ENCODE measurements around the gene NDUFB11. TPM values are rescaled to one million over a fixed set of nuclear protein-coding genes. Genes with fewer than 3 reads are reported as not detected.

NDUFB11 gene
- total RNA-seq, 1 donor from 2014 or later, result 60.8 TPM

DNA sequence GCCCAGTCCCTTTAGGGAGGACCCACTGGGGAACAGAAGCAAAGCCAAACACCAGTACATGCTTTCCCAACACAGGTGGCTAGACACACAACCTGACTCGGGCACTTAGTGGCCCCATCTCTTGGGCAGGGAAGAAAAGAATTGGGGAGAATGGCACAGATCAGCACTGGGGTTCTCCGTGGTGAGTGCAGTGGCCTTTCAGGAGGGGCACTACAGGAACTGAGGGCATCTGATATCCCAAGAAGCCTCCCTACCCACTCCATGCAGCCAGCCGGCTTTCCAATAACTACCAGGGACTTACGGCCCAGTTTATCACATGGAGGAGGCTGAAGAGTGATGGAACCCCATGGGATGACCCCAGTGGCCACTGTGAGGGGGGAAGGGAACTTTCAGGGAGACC is 43.3 kb downstream of the NDUFB11 start:
- no peak for DNase-seq (ENCODE audit: low spot score)
- TF ChIP-seq, protein P1, sequence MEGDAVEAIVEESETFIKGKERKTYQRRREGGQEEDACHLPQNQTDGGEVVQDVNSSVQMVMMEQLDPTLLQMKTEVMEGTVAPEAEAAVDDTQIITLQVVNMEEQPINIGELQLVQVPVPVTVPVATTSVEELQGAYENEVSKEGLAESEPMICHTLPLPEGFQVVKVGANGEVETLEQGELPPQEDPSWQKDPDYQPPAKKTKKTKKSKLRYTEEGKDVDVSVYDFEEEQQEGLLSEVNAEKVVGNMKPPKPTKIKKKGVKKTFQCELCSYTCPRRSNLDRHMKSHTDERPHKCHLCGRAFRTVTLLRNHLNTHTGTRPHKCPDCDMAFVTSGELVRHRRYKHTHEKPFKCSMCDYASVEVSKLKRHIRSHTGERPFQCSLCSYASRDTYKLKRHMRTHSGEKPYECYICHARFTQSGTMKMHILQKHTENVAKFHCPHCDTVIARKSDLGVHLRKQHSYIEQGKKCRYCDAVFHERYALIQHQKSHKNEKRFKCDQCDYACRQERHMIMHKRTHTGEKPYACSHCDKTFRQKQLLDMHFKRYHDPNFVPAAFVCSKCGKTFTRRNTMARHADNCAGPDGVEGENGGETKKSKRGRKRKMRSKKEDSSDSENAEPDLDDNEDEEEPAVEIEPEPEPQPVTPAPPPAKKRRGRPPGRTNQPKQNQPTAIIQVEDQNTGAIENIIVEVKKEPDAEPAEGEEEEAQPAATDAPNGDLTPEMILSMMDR (IDR thresholded peaks at IDR 0.05), result no peak
- Mint-ChIP-seq H3K4me1 (ENCODE audit: low read depth) (no peaks in the 10 kb centered on the region), H3K4me3 (ENCODE audit: unreplicated experiment) (no peak overlapping the region), H3K27me3 (ENCODE audit: low read depth) (no peaks in the 10 kb centered on the region), H3K36me3 (ENCODE audit: low read depth) (no peaks in the 10 kb centered on the region), H3K27ac (ENCODE audit: unreplicated experiment) (no peak overlapping the region), H3K9me3 (ENCODE audit: low read depth) (peaks cover 6% of the 10 kb centered on the region)

DNA sequence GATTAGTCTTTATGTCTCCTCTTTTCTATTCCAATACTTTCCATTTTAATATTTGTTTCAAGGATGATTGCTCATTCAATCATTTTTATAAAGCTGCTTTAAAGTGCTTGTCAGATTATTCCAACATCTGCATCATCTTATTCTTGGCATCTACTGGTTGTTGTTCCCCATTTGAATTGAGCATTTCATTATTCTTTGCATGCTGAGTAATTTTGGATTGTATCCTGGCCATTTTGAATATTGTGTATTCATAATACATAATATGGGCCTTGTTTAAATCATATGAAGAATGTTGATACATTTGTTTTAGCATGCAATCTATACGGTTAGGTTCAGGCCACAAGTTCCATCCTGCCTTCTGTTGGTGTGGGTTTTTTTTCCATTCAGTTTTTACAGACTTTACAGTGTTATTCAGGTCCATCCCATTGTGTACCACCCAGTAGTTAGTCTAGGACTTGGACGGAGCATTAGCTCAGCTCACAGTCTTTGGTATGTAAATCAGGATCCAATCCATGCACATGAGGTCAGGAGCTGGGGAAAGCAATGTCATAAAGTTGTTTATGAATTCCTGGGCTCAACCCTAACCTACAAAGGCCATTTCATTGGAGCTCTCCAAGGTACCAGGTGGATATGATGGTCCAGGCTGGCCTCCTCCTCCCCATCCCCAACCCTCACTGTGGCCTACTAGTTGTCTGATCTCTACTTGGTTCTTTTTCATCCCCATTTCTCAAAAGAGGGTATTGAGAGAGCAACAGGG is 46.0 kb downstream of the NDUFB11 start:
- TF ChIP-seq, protein P1 (IDR thresholded peaks at IDR 0.05), result no peak
- Mint-ChIP-seq H3K9me3 (ENCODE audit: low read depth) (peaks cover 6% of the 10 kb centered on the region), H3K36me3 (ENCODE audit: low read depth) (no peaks in the 10 kb centered on the region), H3K27me3 (ENCODE audit: low read depth) (no peaks in the 10 kb centered on the region), H3K4me1 (ENCODE audit: low read depth) (no peaks in the 10 kb centered on the region), H3K27ac (ENCODE audit: unreplicated experiment) (no peak overlapping the region), H3K4me3 (ENCODE audit: unreplicated experiment) (no peak overlapping the region)
- DNase-seq (ENCODE audit: low spot score), result no peak

DNA sequence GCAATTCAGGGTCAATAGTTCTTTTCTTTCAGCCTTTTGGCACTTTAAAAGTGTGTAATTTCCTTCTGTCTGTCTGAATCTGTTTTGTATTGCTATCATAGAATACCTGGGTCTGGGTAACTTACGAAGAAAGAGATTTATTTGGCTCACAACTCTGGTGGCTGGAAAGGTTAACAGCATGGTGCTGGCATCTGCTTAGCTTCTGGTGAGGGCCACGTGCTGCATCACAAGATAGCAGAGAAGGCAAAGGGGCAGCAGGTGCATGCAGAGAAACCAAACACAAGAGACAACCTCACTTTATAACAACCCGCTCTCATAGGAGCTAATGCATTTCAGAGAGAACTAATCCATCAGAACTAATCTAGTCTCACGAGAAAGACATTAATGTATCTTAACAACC is 47.5 kb downstream of the NDUFB11 start:
- no peaks in the 10 kb centered on the region for H3K27me3 Mint-ChIP-seq (ENCODE audit: low read depth)
- no peaks in the 10 kb centered on the region for H3K4me1 Mint-ChIP-seq (ENCODE audit: low read depth)
- no peak overlapping the region for H3K27ac Mint-ChIP-seq (ENCODE audit: unreplicated experiment)
- DNase-seq (ENCODE audit: low spot score), result no peak
- H3K36me3 Mint-ChIP-seq (ENCODE audit: low read depth), result no peaks in the 10 kb centered on the region
- H3K4me3 Mint-ChIP-seq (ENCODE audit: unreplicated experiment), result no peak overlapping the region
- TF ChIP-seq, protein P1 (IDR thresholded peaks at IDR 0.05), result no peak
- H3K9me3 Mint-ChIP-seq (ENCODE audit: low read depth), result peaks cover 6% of the 10 kb centered on the region

DNA sequence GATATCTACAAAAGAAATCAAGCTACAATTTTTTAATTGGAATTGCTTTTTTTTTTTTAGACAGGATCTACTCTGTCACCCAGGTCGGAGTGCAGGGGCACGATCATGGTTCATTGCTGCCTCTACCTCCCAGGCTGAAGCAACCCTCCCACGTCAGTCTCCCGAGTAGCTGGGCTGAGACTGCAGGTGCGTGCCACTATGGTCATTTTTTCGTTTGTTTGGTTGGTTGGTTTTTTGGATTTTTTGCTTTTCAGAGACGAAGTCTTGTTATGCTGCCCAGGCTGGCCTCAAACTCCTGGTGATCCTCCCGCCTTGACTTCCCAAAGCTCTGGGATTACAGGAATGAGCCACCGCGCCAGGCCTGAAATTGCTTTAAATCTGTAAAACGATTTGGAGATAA is 50.6 kb downstream of the NDUFB11 start:
- TF ChIP-seq, protein P1 (IDR thresholded peaks at IDR 0.05), result no peak
- H3K27ac Mint-ChIP-seq (ENCODE audit: unreplicated experiment), result no peak overlapping the region

DNA sequence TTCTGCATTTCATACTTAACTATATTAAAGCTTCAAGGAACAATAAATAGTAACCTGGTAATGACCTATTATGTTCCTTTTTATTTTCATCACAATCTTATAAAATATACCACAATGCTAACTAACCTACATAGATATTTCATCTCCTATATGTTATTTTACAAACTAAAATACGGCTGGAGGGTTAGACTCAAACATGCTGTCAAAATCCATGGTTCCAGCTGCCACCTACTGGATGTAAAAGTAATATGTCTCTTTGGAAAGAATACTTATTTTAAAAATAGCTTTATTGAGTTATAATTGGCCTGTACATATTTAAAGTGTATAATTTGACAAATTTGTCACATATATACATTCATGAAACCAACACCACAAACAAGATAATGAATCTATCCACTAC is 51.3 kb downstream of the NDUFB11 start:
- TF ChIP-seq, protein P1 (IDR thresholded peaks at IDR 0.05), result peak; percentile 84
- Mint-ChIP-seq H3K4me3 (ENCODE audit: unreplicated experiment) (no peak overlapping the region), H3K9me3 (ENCODE audit: low read depth) (no peaks in the 10 kb centered on the region), H3K4me1 (ENCODE audit: low read depth) (no peaks in the 10 kb centered on the region), H3K27ac (ENCODE audit: unreplicated experiment) (no peak overlapping the region), H3K36me3 (ENCODE audit: low read depth) (no peaks in the 10 kb centered on the region), H3K27me3 (ENCODE audit: low read depth) (no peaks in the 10 kb centered on the region)
- DNase-seq (ENCODE audit: low spot score), result no peak

More for the DNA sequence above, 50.6 kb downstream of the NDUFB11 start:
- H3K4me1 Mint-ChIP-seq (ENCODE audit: low read depth), result no peaks in the 10 kb centered on the region
- DNase-seq (ENCODE audit: low spot score), result no peak
- no peaks in the 10 kb centered on the region for H3K36me3 Mint-ChIP-seq (ENCODE audit: low read depth)
- H3K9me3 Mint-ChIP-seq (ENCODE audit: low read depth), result no peaks in the 10 kb centered on the region
- H3K27me3 Mint-ChIP-seq (ENCODE audit: low read depth), result no peaks in the 10 kb centered on the region
- H3K4me3 Mint-ChIP-seq (ENCODE audit: unreplicated experiment), result no peak overlapping the region

Other genes with a start within 250 kb of the NDUFB11 start
- 8.2 to 11.7 TPM (median 10.6 TPM) in 3 replicates for gene JADE3, start 232.3 kb downstream of the NDUFB11 start, total RNA-seq
- gene RGN, start 66.3 kb downstream of the NDUFB11 start, total RNA-seq, result 0.33 TPM in 1 of 3 replicates, not detected in the others
- 29.0 to 36.3 TPM (median 29.6 TPM) in 3 replicates for gene RBM10, start 519 bp upstream of the NDUFB11 start, total RNA-seq
- 299 to 312 TPM (median 311 TPM) in 3 replicates for gene UBA1, start 49.1 kb upstream of the NDUFB11 start, total RNA-seq
- 172 to 183 TPM (median 179 TPM) in 3 replicates for gene CDK16, start 74.0 kb upstream of the NDUFB11 start, total RNA-seq
- gene USP11, start 88.3 kb upstream of the NDUFB11 start, total RNA-seq, result 151 to 189 TPM (median 157 TPM) in 3 replicates
- 0.15 to 0.22 TPM in 2 of 3 replicates, not detected in the other for gene ZNF157, start 225.9 kb upstream of the NDUFB11 start, total RNA-seq

Data from chondrocyte (in vitro differentiated cells).